Caco-2 (cell line): Measurements from ENCODE around the gene ISG20L2. TPM values are rescaled to one million over a fixed set of nuclear protein-coding genes. Genes with fewer than 3 reads are reported as not detected.
A peak's percentile ranks its signal among the peaks of the same experiment; 100 is the strongest.
"Not testable (repeated sequence)": the region's sequence is repeated elsewhere in the genome, so short reads cannot be mapped to it uniquely, and the experiment has no call there.

Experiments used
- BruUV-seq: library from RNA; stranded (reverse); fragments of 400-500 nt; replicated peaks from 2 replicates; lab custom pipeline; 2021; lab: Mats Ljungman, UMichigan
- CTCF ChIA-PET: fragments of 300-600 bp; sonication (Branson Sonifier 250); formaldehyde crosslinking; loops from one replicate; lab custom pipeline; 2022; ENCODE audit warnings: antibody characterized with exemption; lab: Charles Lee
- POLR2A ChIA-PET: fragments of 300-600 bp; sonication (Branson Sonifier 250); formaldehyde crosslinking; loops from one replicate; lab custom pipeline; 2022; ENCODE audit warnings: antibody characterized with exemption; lab: Charles Lee
- DNase-seq, 2 experiments: peaks; one replicate each; pipeline versions ENCODE4 v3.0.0 to v3.0.0-alpha.2; 2020 to 2022
- H3K27me3 ChIP-seq: replicated peaks from 2 replicates; pipeline ENCODE4 v1.6.0; 2011; ENCODE audit warnings: low read length; ENCODE audit not compliant: control insufficient read depth, insufficient read depth
- H3K36me3 ChIP-seq: 2 replicates; pipeline ENCODE4 v1.5.1; 2011; ENCODE audit warnings: low read length; ENCODE audit not compliant: control insufficient read depth, insufficient read depth
- H3K4me1 ChIP-seq: fragments of 250-450 bp; sonication (Bioruptor Pico); 2 replicates; pipeline ENCODE4 v1.5.1; 2020; ENCODE audit warnings: mild to moderate bottlenecking
- H3K4me3 ChIP-seq: 2 replicates; pipeline ENCODE4 v1.5.1; 2011; ENCODE audit warnings: low read depth, mild to moderate bottlenecking, control low read depth, low read length
- H3K9me3 ChIP-seq: fragments of 250-450 bp; sonication (Bioruptor Pico); 2 replicates; pipeline ENCODE4 v1.5.1; 2020; ENCODE audit warnings: mild to moderate bottlenecking, moderate library complexity
- H3K27ac Mint-ChIP-seq: one replicate; pipeline ENCODE4 v1.8.0; 2022; ENCODE audit warnings: mixed read lengths; ENCODE audit not compliant: unreplicated experiment
- H3K27me3 Mint-ChIP-seq: one replicate; pipeline ENCODE4 v1.8.0; 2022; ENCODE audit warnings: mixed read lengths; ENCODE audit not compliant: insufficient read depth, unreplicated experiment
- H3K36me3 Mint-ChIP-seq: one replicate; pipeline ENCODE4 v1.8.0; 2022; ENCODE audit warnings: mild to moderate bottlenecking, mixed read lengths; ENCODE audit not compliant: insufficient read depth, unreplicated experiment
- H3K4me1 Mint-ChIP-seq: one replicate; pipeline ENCODE4 v1.8.0; 2022; ENCODE audit warnings: low read depth, mixed read lengths; ENCODE audit not compliant: unreplicated experiment
- H3K4me3 Mint-ChIP-seq: one replicate; pipeline ENCODE4 v1.8.0; 2022; ENCODE audit warnings: mild to moderate bottlenecking, moderate library complexity, mixed read lengths; ENCODE audit not compliant: unreplicated experiment
- H3K9me3 Mint-ChIP-seq: one replicate; pipeline ENCODE4 v1.8.0; 2022; ENCODE audit warnings: mixed read lengths; ENCODE audit not compliant: unreplicated experiment
- intact Hi-C: fragments of 100-400 bp; cut with micrococcal nuclease; formaldehyde crosslinking; loops from one replicate; pipeline ENCODE4 v1.10.0; 2022; ENCODE audit not compliant: unreplicated experiment
- total RNA-seq: library from RNA; stranded (reverse); gene quantifications from 2 replicates; pipeline ENCODE4 v1.2.3, GENCODE V29; 2022
- TF ChIP-seq, protein P1 (sequence below), 2 experiments: fragments of 200-600 bp in 1 of 2; IDR thresholded peaks; 1 replicate in 1 of 2; 2 replicates in 1 of 2; pipeline versions ENCODE4 v1.5.1 to v1.8.0; 2011 to 2022; ENCODE audit warnings: antibody characterized with exemption in 1 of 2, control low read depth in 1 of 2, inconsistent platforms in 1 of 2, low read depth in 1 of 2, low read length in 1 of 2, mild to moderate bottlenecking in 1 of 2, moderate library complexity in 1 of 2; ENCODE audit not compliant: insufficient read depth in 1 of 2, severe bottlenecking in 1 of 2, unreplicated experiment in 1 of 2

Gene ISG20L2
- total RNA-seq, 1 experiment from 2014 or later = 42.3 TPM

DNA sequence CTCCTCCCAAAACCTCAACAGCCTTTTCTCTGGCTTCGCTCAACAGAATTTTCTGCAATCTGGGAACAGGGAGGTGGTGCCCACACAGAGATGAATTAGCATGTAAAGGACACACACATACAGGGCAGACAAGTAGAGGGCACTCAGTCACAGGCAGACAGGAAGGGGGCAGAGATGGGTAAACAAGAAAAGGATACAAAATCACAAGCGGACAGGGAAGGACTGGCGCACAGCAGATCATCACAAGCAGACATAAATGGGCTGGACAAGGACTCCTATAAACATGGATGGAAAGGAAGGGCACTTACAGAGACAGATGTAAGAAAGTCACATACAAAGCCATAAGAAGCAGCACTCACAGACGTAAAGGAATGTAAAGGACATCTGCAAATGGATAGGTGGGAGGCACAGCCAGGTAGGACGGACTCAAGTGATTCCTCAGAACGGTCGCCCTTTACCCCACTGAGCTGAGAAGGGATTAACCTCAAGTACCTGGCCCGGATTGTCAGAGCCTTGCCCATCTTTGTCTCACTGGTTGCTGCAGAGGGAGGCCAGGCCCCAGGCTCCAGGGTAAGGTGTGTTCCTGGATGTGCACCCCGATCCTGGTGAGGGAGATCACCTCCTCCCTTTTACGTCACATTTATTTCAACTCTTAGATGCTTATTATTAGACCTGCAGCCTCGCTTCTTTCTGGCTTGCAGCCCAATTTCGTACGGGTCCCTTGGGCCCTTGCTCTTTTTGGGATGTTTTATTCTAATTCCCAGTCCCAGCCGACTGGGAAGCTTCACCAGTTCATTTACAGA, 37.9 kb upstream of the ISG20L2 start:
- Histone ChIP-seq H3K4me1 (peaks cover 8% of the 10 kb centered on the region; the same call in 1 of the 2 replicates), H3K36me3 (peaks cover 4% of the 10 kb centered on the region), H3K4me3 (peak overlapping the region; percentile 45), H3K27me3 (no peaks in the 10 kb centered on the region), H3K9me3 (no peaks in the 10 kb centered on the region)
- Mint-ChIP-seq H3K4me1 (peaks cover 34% of the 10 kb centered on the region), H3K4me3 (no peak overlapping the region), H3K9me3 (no peaks in the 10 kb centered on the region), H3K27me3 (no peaks in the 10 kb centered on the region), H3K27ac (no peak overlapping the region), H3K36me3 (peaks cover 26% of the 10 kb centered on the region)
- ChIA-PET CTCF (interaction anchor here (0.7 to 1.4 kb wide), 6 partner anchors 23 to 77 kb away, joined by 3 to 13 read pairs (median 6); partner anchors contain the start of genes ISG20L2, METTL25B and MRPL24), POLR2A (interaction anchor here (0.5 to 2.6 kb wide), 9 partner anchors 8 to 82 kb away, joined by 3 to 28 read pairs (median 8); partner anchors contain the start of genes HDGF, ISG20L2, METTL25B and MRPL24)
- BruUV-seq = TSS peak; percentile 77
- intact Hi-C loops = loop anchor here (1.0 kb wide), 5 partner anchors 15 to 77 kb away; partner anchors contain the start of genes HDGF, ISG20L2, METTL25B and MRPL24
- TF ChIP-seq, protein P1, sequence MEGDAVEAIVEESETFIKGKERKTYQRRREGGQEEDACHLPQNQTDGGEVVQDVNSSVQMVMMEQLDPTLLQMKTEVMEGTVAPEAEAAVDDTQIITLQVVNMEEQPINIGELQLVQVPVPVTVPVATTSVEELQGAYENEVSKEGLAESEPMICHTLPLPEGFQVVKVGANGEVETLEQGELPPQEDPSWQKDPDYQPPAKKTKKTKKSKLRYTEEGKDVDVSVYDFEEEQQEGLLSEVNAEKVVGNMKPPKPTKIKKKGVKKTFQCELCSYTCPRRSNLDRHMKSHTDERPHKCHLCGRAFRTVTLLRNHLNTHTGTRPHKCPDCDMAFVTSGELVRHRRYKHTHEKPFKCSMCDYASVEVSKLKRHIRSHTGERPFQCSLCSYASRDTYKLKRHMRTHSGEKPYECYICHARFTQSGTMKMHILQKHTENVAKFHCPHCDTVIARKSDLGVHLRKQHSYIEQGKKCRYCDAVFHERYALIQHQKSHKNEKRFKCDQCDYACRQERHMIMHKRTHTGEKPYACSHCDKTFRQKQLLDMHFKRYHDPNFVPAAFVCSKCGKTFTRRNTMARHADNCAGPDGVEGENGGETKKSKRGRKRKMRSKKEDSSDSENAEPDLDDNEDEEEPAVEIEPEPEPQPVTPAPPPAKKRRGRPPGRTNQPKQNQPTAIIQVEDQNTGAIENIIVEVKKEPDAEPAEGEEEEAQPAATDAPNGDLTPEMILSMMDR (IDR thresholded peaks at IDR 0.05; ENCODE audit: insufficient read depth in 1 of 2, low read depth in 1 of 2, low read length in 1 of 2, severe bottlenecking in 1 of 2, unreplicated experiment in 1 of 2) = no peak
- peak in 1 of 2 experiments; percentile 15 for DNase-seq

DNA sequence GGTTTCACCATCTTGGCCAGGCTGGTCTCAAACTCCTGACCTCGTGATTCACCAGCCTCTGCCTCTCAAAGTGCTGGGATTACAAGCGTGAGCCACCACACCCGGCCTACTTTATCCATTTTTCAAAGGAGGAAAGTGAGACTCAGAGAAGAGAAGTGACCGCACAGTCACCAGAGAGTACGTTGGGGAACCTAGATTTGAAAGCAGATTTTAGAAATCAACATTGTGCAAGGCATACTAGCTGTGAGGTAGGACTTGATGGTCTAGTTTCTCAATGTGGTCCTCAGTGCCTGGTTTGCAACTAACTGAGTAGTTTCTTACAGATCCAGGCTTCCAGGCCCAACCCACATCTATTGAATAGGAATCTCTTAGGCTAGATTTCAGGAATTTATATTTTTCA, 37.1 kb upstream of the ISG20L2 start:
- Histone ChIP-seq H3K9me3 (no peaks in the 10 kb centered on the region), H3K27me3 (no peaks in the 10 kb centered on the region), H3K4me3 (no peak overlapping the region), H3K4me1 (peaks cover 8% of the 10 kb centered on the region; the same call in 1 of the 2 replicates), H3K36me3 (peaks cover 2% of the 10 kb centered on the region; the same call in 1 of the 2 replicates)
- Mint-ChIP-seq H3K36me3 (peaks cover 18% of the 10 kb centered on the region), H3K4me1 (peaks cover 26% of the 10 kb centered on the region), H3K9me3 (no peaks in the 10 kb centered on the region), H3K27ac (no peak overlapping the region), H3K4me3 (no peak overlapping the region), H3K27me3 (no peaks in the 10 kb centered on the region)
- BruUV-seq = no TSS peak
- POLR2A ChIA-PET = interaction anchor here (2.6 kb wide), 1 partner anchor 14 kb away, joined by 28 read pairs; the partner anchor contains the start of gene HDGF
- TF ChIP-seq, protein P1 (IDR thresholded peaks at IDR 0.05; ENCODE audit: insufficient read depth in 1 of 2, low read depth in 1 of 2, low read length in 1 of 2, severe bottlenecking in 1 of 2, unreplicated experiment in 1 of 2) = no peak
- intact Hi-C loops = no loop called here
- no peak for DNase-seq
- CTCF ChIA-PET = no interaction called here

DNA sequence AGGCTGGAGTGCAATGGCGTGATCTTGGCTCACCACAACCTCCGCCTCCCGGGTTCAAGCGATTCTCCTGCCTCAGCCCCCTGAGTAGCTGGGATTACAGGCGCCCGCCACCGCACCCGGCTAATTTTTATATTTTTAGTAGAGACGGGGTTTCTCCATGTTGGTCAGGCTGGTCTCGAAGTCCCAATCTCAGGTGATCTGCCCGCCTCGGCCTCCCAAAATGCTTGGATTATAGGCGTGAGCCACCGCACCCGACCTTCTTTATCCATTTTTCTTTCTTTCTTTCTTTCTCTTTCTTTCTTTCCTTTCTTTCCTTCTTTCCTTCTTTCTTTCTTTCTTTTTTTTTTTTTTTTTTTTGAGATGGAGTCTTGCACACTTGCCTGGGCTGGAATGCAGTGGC, 36.6 kb upstream of the ISG20L2 start:
- CTCF ChIA-PET, H3K36me3 ChIP-seq, H3K4me3 Mint-ChIP-seq, DNase-seq, H3K4me3 ChIP-seq, H3K27ac Mint-ChIP-seq, H3K9me3 ChIP-seq, H3K27me3 Mint-ChIP-seq, BruUV-seq, H3K9me3 Mint-ChIP-seq, H3K27me3 ChIP-seq, intact Hi-C loops, H3K4me1 ChIP-seq: not testable (repeated sequence)
- Mint-ChIP-seq H3K4me1 (peaks cover 24% of the 10 kb centered on the region), H3K36me3 (peaks cover 15% of the 10 kb centered on the region)
- POLR2A ChIA-PET = interaction anchor here (2.6 kb wide), 1 partner anchor 13 kb away, joined by 28 read pairs; the partner anchor contains the start of gene HDGF
